HepG2 (cell line): Measurements from ENCODE around the gene PPARA. TPM values are rescaled to one million over a fixed set of nuclear protein-coding genes. Genes with fewer than 3 reads are reported as not detected.

ENCODE experiments used
- ARNTL ChIP-seq: sonication (generic); formaldehyde crosslinking; IDR thresholded peaks from 2 replicates; pipeline ENCODE4 v1.4.0; 2020; ENCODE audit warnings: mild to moderate bottlenecking, missing genetic modification reagents
- GFI1 ChIP-seq: sonication (generic); formaldehyde crosslinking; IDR thresholded peaks from 2 replicates; pipeline ENCODE4 v1.5.0; 2020; ENCODE audit warnings: missing genetic modification reagents, mild to moderate bottlenecking, borderline replicate concordance
- HDAC1 ChIP-seq: sonication (generic); formaldehyde crosslinking; IDR thresholded peaks from 2 replicates; pipeline ENCODE4 v1.5.1; 2020; ENCODE audit warnings: mild to moderate bottlenecking, missing genetic modification reagents
- KAT7 ChIP-seq: IDR thresholded peaks from 2 replicates; pipeline ENCODE4 v1.6.1; 2018; ENCODE audit warnings: borderline replicate concordance, missing compliant biosample characterization
- KDM3A ChIP-seq: IDR thresholded peaks from 2 replicates; pipeline ENCODE4 v1.6.1; 2018; ENCODE audit warnings: low read depth, missing compliant biosample characterization
- KLF12 ChIP-seq: sonication (generic); formaldehyde crosslinking; IDR thresholded peaks from 2 replicates; pipeline ENCODE4 v1.4.0; 2020; ENCODE audit warnings: missing genetic modification reagents, borderline replicate concordance
- KLF16 ChIP-seq, 2 experiments: sonication (generic) in 1 of 2; formaldehyde crosslinking in 1 of 2; IDR thresholded peaks; 2 replicates each; pipeline versions ENCODE4 v1.6.1 to v1.8.0; 2016 to 2023; ENCODE audit warnings: missing genetic modification reagents in 2 of 2, missing compliant biosample characterization in 1 of 2
- MEIS2 ChIP-seq: sonication (generic); formaldehyde crosslinking; IDR thresholded peaks from 2 replicates; pipeline ENCODE4 v1.9.0; 2021; ENCODE audit warnings: mild to moderate bottlenecking, missing genetic modification reagents
- NFYC ChIP-seq: IDR thresholded peaks from 2 replicates; pipeline ENCODE4 v1.6.1; 2016; ENCODE audit warnings: missing genetic modification reagents, missing compliant biosample characterization
- PTBP1 ChIP-seq: fragments of 200-400 bp; formaldehyde crosslinking; IDR thresholded peaks from 2 replicates; pipeline ENCODE4 v1.6.1; 2018; ENCODE audit warnings: low read length, low read depth; ENCODE audit not compliant: poor library complexity, severe bottlenecking
- RAD21 ChIP-seq: fragments of 450-650 bp; formaldehyde crosslinking; IDR thresholded peaks from 2 replicates; pipeline ENCODE4 v1.5.0; 2020; ENCODE audit warnings: mild to moderate bottlenecking
- STAG1 ChIP-seq: sonication (generic); formaldehyde crosslinking; IDR thresholded peaks from 2 replicates; pipeline ENCODE4 v1.4.0; 2020; ENCODE audit warnings: missing genetic modification reagents
- ZMAT3 ChIP-seq: sonication (generic); formaldehyde crosslinking; conservative IDR thresholded peaks from 2 replicates; pipeline ENCODE4 v1.7.0; 2021; ENCODE audit warnings: missing genetic modification reagents
- ZNF567 ChIP-seq: sonication (generic); formaldehyde crosslinking; IDR thresholded peaks from 2 replicates; pipeline ENCODE4 v1.8.1; 2023; ENCODE audit warnings: mild to moderate bottlenecking, missing genetic modification reagents, borderline replicate concordance
- ZNF569 ChIP-seq: sonication (generic); formaldehyde crosslinking; IDR thresholded peaks from 2 replicates; pipeline ENCODE4 v1.5.0; 2020; ENCODE audit warnings: mild to moderate bottlenecking, missing genetic modification reagents, moderate library complexity, borderline replicate concordance
- ZNF761 ChIP-seq: sonication (generic); formaldehyde crosslinking; conservative IDR thresholded peaks from 2 replicates; pipeline ENCODE4 v1.4.0; 2020; ENCODE audit warnings: mild to moderate bottlenecking, missing genetic modification reagents
- ZNF883 ChIP-seq: sonication (generic); formaldehyde crosslinking; IDR thresholded peaks from 2 replicates; pipeline ENCODE4 v1.5.1; 2020; ENCODE audit warnings: mild to moderate bottlenecking, missing genetic modification reagents; ENCODE audit errors: not compliant biosample characterization
- polyA plus RNA-seq, 8 experiments: library from polyadenylated mRNA; depleted of rRNA in 3 of 8; stranded (reverse) in 7 of 8; unstranded in 1 of 8; fragments of >200 nt; fragmentation: Illumina TruSeq in 4 of 8; extraction: Trizol in 4 of 8; gene quantifications; 2 replicates each; pipeline versions ENCODE4 v1.2.1 to v1.2.3, GENCODE V29; 2011 to 2016; ENCODE audit warnings: low read depth in 4 of 8, missing spikeins in 1 of 8, mixed read lengths in 1 of 8; ENCODE audit not compliant: insufficient read depth in 1 of 8
- total RNA-seq, 5 experiments: library from RNA; depleted of rRNA; stranded (reverse); fragments of >200 nt; fragmentation: Illumina TruSeq; extraction: Trizol; gene quantifications; 2 replicates each; pipeline ENCODE4 v1.2.3, GENCODE V29; 2016; ENCODE audit warnings: low read depth in 1 of 5
- TF ChIP-seq, protein P1 (sequence below): sonication (generic); formaldehyde crosslinking; IDR thresholded peaks from 2 replicates; pipeline ENCODE4 v1.4.0; 2020; ENCODE audit warnings: missing genetic modification reagents, borderline replicate concordance
- TF ChIP-seq, protein P2 (sequence below): sonication (generic); formaldehyde crosslinking; IDR thresholded peaks from 2 replicates; pipeline ENCODE4 v1.5.0; 2020; ENCODE audit warnings: missing genetic modification reagents
- TF ChIP-seq, protein P3 (sequence below): sonication (generic); formaldehyde crosslinking; IDR thresholded peaks from 2 replicates; pipeline ENCODE4 v1.4.0; 2020; ENCODE audit warnings: mild to moderate bottlenecking, low read depth, missing genetic modification reagents
- TF ChIP-seq, protein P4 (sequence below): IDR thresholded peaks from 2 replicates; pipeline ENCODE4 v1.6.1; 2012; ENCODE audit warnings: inconsistent platforms
- TF ChIP-seq, protein P5 (sequence below): sonication (generic); formaldehyde crosslinking; IDR thresholded peaks from 2 replicates; pipeline ENCODE4 v1.4.0; 2020; ENCODE audit warnings: mild to moderate bottlenecking, missing genetic modification reagents
- TF ChIP-seq, protein P6 (sequence below): sonication (generic); formaldehyde crosslinking; IDR thresholded peaks from 2 replicates; pipeline ENCODE4 v1.5.0; 2020; ENCODE audit warnings: mild to moderate bottlenecking, missing genetic modification reagents

Gene PPARA
- total and polyA plus RNA-seq, 2 of the 13 experiments (the other 11 are each of a cell fraction or from before 2014, with no cell fraction given): 18.2 to 24.7 TPM

DNA sequence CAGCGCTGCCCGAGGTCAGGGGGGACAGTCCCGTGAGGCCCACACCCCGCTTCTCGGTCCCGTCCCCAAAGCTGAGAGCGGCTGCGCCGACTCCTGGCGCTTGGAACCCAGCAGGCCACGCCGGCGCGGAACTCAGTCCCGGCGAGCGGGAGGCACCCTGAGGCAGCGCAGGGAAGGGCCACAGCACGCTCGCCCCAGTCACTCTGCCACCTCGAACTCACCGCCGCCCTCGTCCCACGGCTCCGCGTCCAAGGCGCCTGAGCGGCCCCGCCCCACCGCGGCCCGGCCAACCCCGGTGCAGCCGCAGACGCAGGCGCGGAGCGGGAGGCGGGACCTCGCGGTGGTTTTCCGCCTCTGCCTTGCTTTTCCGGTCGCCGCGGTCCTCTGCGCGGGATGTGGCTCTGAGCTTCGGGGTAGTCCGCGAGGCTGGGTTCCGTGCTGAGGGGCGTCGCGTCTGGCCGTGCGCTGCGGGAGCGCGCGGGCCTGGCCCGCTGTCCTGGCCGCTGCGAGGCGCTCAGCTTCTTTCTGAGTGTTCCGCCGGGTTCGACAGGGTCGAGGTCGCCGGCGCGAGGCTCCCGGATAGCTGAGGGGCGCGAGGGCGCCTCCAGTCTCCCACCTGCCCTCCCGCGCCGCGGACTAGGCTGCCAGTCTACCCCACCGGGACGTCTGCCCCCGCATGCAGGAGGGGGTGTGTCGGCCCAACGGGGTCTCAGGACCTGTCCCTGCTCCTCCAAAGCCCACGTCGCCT, 99.9 kb downstream of the PPARA start, which contains the start of gene CDPF1 (continued):
- TF ChIP-seq, protein P1, sequence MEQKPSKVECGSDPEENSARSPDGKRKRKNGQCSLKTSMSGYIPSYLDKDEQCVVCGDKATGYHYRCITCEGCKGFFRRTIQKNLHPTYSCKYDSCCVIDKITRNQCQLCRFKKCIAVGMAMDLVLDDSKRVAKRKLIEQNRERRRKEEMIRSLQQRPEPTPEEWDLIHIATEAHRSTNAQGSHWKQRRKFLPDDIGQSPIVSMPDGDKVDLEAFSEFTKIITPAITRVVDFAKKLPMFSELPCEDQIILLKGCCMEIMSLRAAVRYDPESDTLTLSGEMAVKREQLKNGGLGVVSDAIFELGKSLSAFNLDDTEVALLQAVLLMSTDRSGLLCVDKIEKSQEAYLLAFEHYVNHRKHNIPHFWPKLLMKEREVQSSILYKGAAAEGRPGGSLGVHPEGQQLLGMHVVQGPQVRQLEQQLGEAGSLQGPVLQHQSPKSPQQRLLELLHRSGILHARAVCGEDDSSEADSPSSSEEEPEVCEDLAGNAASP (CRISPR knock-in tag): peak; percentile 49; the same call in 1 of the 2 replicates
- TF ChIP-seq, protein P2, sequence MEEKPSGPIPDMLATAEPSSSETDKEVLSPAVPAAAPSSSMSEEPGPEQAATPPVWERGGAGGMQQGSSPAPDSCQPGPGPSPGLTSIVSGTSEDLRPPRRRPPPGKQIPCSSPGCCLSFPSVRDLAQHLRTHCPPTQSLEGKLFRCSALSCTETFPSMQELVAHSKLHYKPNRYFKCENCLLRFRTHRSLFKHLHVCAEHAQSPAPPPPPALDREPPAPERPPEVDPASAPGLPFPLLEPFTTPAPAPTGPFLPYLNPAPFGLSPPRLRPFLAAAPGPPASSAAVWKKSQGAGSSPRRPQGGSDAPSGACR (CRISPR knock-in tag): peak; percentile 67
- peak; percentile 96 for TF ChIP-seq ZMAT3
- TF ChIP-seq HDAC1: peak; percentile 56
- peak; percentile 68 for TF ChIP-seq NFYC (CRISPR knock-in tag)
- TF ChIP-seq MEIS2 (CRISPR knock-in tag): peak; percentile 52; the same call in 1 of the 2 replicates
- peak; percentile 31; the same call in 1 of the 2 replicates for TF ChIP-seq ARNTL (CRISPR knock-in tag)
- TF ChIP-seq, protein P3, sequence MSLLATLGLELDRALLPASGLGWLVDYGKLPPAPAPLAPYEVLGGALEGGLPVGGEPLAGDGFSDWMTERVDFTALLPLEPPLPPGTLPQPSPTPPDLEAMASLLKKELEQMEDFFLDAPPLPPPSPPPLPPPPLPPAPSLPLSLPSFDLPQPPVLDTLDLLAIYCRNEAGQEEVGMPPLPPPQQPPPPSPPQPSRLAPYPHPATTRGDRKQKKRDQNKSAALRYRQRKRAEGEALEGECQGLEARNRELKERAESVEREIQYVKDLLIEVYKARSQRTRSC (CRISPR knock-in tag): no peak; the same call in none of the 2 replicates
- TF ChIP-seq, protein P4, sequence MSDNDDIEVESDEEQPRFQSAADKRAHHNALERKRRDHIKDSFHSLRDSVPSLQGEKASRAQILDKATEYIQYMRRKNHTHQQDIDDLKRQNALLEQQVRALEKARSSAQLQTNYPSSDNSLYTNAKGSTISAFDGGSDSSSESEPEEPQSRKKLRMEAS: peak; percentile 91
- peak; percentile 48; the same call in 1 of the 2 replicates for TF ChIP-seq KLF12 (CRISPR knock-in tag)
- TF ChIP-seq ZNF761: peak; percentile 83; the same call in 1 of the 2 replicates
- TF ChIP-seq ZNF567: peak; percentile 60; the same call in 1 of the 2 replicates
- peak; percentile 62; the same call in 1 of the 2 replicates for TF ChIP-seq KAT7
- peak; percentile 21 for TF ChIP-seq RAD21 (CRISPR knock-in tag)
- TF ChIP-seq, protein P5, sequence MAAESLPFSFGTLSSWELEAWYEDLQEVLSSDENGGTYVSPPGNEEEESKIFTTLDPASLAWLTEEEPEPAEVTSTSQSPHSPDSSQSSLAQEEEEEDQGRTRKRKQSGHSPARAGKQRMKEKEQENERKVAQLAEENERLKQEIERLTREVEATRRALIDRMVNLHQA: no peak
- TF ChIP-seq, protein P6, sequence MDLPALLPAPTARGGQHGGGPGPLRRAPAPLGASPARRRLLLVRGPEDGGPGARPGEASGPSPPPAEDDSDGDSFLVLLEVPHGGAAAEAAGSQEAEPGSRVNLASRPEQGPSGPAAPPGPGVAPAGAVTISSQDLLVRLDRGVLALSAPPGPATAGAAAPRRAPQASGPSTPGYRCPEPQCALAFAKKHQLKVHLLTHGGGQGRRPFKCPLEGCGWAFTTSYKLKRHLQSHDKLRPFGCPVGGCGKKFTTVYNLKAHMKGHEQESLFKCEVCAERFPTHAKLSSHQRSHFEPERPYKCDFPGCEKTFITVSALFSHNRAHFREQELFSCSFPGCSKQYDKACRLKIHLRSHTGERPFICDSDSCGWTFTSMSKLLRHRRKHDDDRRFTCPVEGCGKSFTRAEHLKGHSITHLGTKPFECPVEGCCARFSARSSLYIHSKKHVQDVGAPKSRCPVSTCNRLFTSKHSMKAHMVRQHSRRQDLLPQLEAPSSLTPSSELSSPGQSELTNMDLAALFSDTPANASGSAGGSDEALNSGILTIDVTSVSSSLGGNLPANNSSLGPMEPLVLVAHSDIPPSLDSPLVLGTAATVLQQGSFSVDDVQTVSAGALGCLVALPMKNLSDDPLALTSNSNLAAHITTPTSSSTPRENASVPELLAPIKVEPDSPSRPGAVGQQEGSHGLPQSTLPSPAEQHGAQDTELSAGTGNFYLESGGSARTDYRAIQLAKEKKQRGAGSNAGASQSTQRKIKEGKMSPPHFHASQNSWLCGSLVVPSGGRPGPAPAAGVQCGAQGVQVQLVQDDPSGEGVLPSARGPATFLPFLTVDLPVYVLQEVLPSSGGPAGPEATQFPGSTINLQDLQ: peak; percentile 65
- peak in 1 of 2 experiments; percentile 77; a peak in 2 of 4 replicates for TF ChIP-seq KLF16 (CRISPR knock-in tag; IDR thresholded peaks at IDR 0.05)
- TF ChIP-seq KDM3A: peak; percentile 13; the same call in 1 of the 2 replicates
- no peak for TF ChIP-seq ZNF569
- TF ChIP-seq ZNF883: peak; percentile 83
- TF ChIP-seq PTBP1: no peak
- peak; percentile 20; the same call in 1 of the 2 replicates for TF ChIP-seq STAG1 (CRISPR knock-in tag)
- TF ChIP-seq GFI1 (CRISPR knock-in tag): peak; percentile 76; the same call in 1 of the 2 replicates
